ENCODE data around the gene CCR5.

GRCh38 chr3:46335541-46335940 lies 35.2 kb upstream of the CCR5 start:
- TF ChIP-seq TSHZ2 (CRISPR knock-in tag; IDR thresholded peaks at IDR 0.05) (no peak), RARB (CRISPR knock-in tag; IDR thresholded peaks at IDR 0.05) (no peak), PATZ1 (CRISPR knock-in tag; IDR thresholded peaks at IDR 0.05; ENCODE audit: borderline replicate concordance) (no peak), ESRRG (CRISPR knock-in tag; IDR thresholded peaks at IDR 0.05) (no peak), CSRNP3 (CRISPR knock-in tag; IDR thresholded peaks at IDR 0.05) (no peak), TOX (CRISPR knock-in tag; IDR thresholded peaks at IDR 0.05; ENCODE audit: borderline replicate concordance) (no peak), CSDC2 (CRISPR knock-in tag; IDR thresholded peaks at IDR 0.05) (no peak), ZFP30 (CRISPR knock-in tag; IDR thresholded peaks at IDR 0.05) (no peak), CREB5 (CRISPR knock-in tag; IDR thresholded peaks at IDR 0.05; ENCODE audit: low read depth) (no peak), ZC3H10 (CRISPR knock-in tag; IDR thresholded peaks at IDR 0.05) (no peak), TCF4 (CRISPR knock-in tag; IDR thresholded peaks at IDR 0.05; ENCODE audit: borderline replicate concordance) (no peak), ZNF565 (CRISPR knock-in tag; conservative IDR thresholded peaks at IDR 0.05; ENCODE audit: low read depth) (no peak)

Data from SK-N-SH treated with all-trans-retinoic acid at 6 μM for 48 hours (cell line).